Activated naive CD4-positive, alpha-beta T cell treated with anti-CD3 and anti-CD28 coated beads for 36 hours (primary cell): Measurements from ENCODE around the gene OR52J3. TPM values are rescaled to one million over a fixed set of nuclear protein-coding genes. Genes with fewer than 3 reads are reported as not detected.
A peak's percentile ranks its signal among the peaks of the same experiment; 100 is the strongest.

Source experiments
- CTCF ChIA-PET: fragments of 350-600 bp; sonication (Branson Sonifier 250); formaldehyde crosslinking; loops from one replicate; lab custom pipeline; 2021; ENCODE audit warnings: antibody characterized with exemption; lab: Charles Lee
- DNase-seq: peaks from one replicate; pipeline ENCODE4 v3.0.0-alpha.2; 2020
- H3K27ac Mint-ChIP-seq: one replicate; pipeline ENCODE4 v1.8.0; 2021; ENCODE audit warnings: mild to moderate bottlenecking, mixed read lengths
- H3K27me3 Mint-ChIP-seq: one replicate; pipeline ENCODE4 v1.8.0; 2021; ENCODE audit warnings: low read depth, mixed read lengths
- H3K36me3 Mint-ChIP-seq: one replicate; pipeline ENCODE4 v1.8.0; 2021; ENCODE audit warnings: low read depth, mixed read lengths
- H3K4me1 Mint-ChIP-seq: one replicate; pipeline ENCODE4 v1.8.0; 2021; ENCODE audit warnings: low read depth, mixed read lengths
- H3K4me3 Mint-ChIP-seq: one replicate; pipeline ENCODE4 v1.8.0; 2021; ENCODE audit warnings: mild to moderate bottlenecking, moderate library complexity, mixed read lengths
- H3K9me3 Mint-ChIP-seq: one replicate; pipeline ENCODE4 v1.8.0; 2021; ENCODE audit warnings: mixed read lengths
- intact Hi-C: fragments of 100-400 bp; cut with micrococcal nuclease; formaldehyde crosslinking; loops from one replicate; pipeline ENCODE4 v1.15.1; 2023
- total RNA-seq, 2 experiments: library from RNA; stranded (reverse); gene quantifications; one replicate each; pipeline ENCODE4 v1.2.3, GENCODE V29; 2021

The OR52J3 gene
- total RNA-seq, result not detected

DNA sequence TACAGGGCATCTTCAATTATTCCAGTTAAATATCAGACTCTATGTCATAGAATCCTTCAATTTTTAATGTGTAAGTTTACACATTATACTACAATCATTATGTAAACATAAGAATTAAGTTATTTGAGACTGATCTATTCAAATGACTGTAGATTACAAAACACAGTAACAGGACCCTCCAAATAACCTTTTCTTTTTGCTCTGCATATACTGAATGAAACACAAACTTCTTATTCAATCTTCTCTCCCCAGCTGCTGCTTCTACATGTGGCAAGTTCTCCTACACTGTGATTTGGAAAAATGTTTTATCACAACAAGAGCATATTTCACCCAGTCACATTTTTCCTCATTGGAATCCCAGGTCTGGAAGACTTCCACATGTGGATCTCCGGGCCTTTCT, at the start of gene OR52J3:
Gene OR52J3 (plus strand): TSS at position 301 of the 400 bp plus-strand sequence. CDS start 0 bp downstream, at position 301.
- intact Hi-C loops, result no loop called here
- Mint-ChIP-seq H3K36me3 (no peaks in the 10 kb centered on the region), H3K27ac (no peak within 1 kb of the TSS), H3K9me3 (no peaks in the 10 kb centered on the region), H3K4me1 (no peaks in the 10 kb centered on the region), H3K27me3 (peaks cover 2% of the 10 kb centered on the region), H3K4me3 (no peak within 1 kb of the TSS)
- no peak for DNase-seq
- CTCF ChIA-PET, result no interaction called here

DNA sequence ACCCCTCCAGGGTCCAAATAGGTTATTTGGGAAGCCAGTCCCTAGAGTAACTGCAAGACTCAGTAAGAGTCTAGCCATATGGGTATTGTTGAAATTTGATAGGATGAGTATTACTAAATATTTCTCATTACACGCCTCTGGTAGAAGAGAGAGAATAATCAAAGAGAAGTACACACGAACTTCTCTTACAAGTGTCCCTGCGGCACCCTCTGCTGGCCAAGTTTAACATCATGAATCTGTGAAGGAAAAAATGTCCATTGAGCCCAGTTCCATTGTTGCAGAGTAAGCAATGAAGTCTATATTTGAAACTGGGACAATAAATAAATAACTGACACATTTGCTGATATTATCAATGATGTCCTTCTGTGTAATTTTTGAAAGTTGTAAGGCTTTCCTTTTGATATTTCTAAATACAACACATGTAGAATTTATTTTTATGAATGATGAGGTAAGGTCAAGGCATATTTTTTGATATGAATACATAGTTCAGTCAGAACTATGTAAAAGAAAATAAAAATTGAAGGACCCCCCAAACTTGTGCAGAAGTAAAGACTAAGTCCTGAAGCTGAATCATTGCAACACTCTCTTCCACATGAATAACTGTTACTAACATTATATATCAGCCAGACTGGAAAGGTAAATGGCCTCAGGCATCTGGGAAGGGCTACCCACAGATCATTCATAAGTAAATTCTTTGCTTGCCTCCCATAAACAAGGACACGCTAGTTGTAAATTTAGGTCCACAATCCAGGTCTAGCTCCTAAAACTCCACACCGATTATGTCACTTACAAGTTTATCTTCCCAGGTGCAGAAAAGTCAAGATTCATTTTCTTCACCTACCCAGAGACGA, 41.7 kb upstream of the OR52J3 start:
- Mint-ChIP-seq H3K27me3 (peaks cover 13% of the 10 kb centered on the region), H3K4me3 (no peak overlapping the region), H3K36me3 (no peaks in the 10 kb centered on the region), H3K4me1 (no peaks in the 10 kb centered on the region), H3K27ac (no peak overlapping the region), H3K9me3 (no peaks in the 10 kb centered on the region)
- peak; percentile 62 for DNase-seq
- CTCF ChIA-PET, result interaction anchor here (0.5 to 1.2 kb wide), 3 partner anchors 9 to 368 kb away, joined by 3 to 5 read pairs (median 3); partner anchors contain the start of gene OR51D1
- intact Hi-C loops, result loop anchor here (1.0 to 2.0 kb wide), 3 partner anchors 367 to 817 kb away; partner anchors contain the start of gene OR51D1

DNA sequence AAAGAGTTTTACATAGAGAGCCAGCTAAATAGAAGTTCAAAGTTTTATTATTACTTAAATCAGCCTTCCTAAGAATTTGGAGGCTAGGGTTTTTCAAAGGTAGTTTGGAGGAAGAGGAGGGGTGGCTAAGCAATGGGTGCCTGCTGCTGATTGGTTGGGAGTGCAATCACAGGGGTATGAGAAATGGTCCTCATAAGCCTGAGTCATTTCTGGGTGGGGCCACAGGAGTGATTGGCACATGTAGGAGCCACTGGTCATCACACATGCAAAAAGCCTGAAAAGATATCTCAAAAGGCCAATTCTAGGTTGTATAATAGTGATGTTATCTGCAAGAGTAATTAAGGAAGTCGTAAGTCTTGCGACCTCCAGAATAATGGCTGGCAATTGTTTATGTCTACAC, 38.8 kb upstream of the OR52J3 start:
- no peaks in the 10 kb centered on the region for H3K4me1 Mint-ChIP-seq
- no peaks in the 10 kb centered on the region for H3K9me3 Mint-ChIP-seq
- peaks cover 12% of the 10 kb centered on the region for H3K27me3 Mint-ChIP-seq
- DNase-seq, result no peak
- H3K27ac Mint-ChIP-seq, result no peak overlapping the region
- CTCF ChIA-PET, result no interaction called here
- intact Hi-C loops, result no loop called here
- no peaks in the 10 kb centered on the region for H3K36me3 Mint-ChIP-seq
- H3K4me3 Mint-ChIP-seq, result no peak overlapping the region

DNA sequence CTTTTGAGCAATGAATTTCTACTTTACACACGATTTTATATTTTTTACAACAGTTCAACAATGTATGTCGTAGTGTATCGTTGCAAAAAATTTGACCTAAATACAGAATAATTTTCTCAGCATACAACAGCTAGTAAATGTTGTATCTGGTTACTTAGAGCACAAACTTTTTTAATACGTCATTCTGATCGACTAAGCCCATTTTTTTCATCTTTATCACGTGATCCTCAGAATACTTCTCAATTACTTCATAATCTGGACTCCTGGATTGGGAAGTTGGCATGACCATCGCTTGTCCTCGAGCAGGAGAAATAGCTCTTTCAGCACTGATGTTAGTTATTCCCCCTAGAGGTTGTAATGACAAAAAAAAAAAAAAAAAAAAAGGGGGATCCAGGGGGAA, 35.1 kb upstream of the OR52J3 start:
- H3K27me3 Mint-ChIP-seq, result no peaks in the 10 kb centered on the region
- CTCF ChIA-PET, result no interaction called here
- H3K9me3 Mint-ChIP-seq, result no peaks in the 10 kb centered on the region
- no peaks in the 10 kb centered on the region for H3K36me3 Mint-ChIP-seq
- DNase-seq, result no peak
- no peak overlapping the region for H3K27ac Mint-ChIP-seq
- H3K4me1 Mint-ChIP-seq, result no peaks in the 10 kb centered on the region
- intact Hi-C loops, result no loop called here
- H3K4me3 Mint-ChIP-seq, result no peak overlapping the region

DNA sequence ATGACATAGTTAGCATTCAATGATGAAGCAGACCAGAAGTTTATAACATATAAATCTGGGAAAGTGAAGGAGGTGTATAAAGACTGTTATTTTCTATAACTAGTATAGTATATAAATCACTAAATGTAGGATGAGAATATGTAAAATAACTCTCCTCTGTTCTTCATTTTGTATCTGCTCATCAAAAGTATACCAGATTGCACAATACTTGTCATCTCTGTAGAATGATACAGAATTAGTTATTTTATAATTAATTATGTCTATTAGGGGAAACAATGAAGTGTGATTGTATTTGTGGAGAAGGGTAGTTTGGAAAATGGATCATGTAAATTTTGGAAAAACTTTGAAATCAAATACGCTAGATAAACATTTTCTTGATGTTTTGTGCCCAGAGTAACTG, 33.3 kb upstream of the OR52J3 start:
- H3K36me3 Mint-ChIP-seq, result no peaks in the 10 kb centered on the region
- H3K4me1 Mint-ChIP-seq, result no peaks in the 10 kb centered on the region
- H3K9me3 Mint-ChIP-seq, result no peaks in the 10 kb centered on the region
- DNase-seq, result no peak
- no peak overlapping the region for H3K4me3 Mint-ChIP-seq
- H3K27me3 Mint-ChIP-seq, result no peaks in the 10 kb centered on the region
- CTCF ChIA-PET, result no interaction called here
- intact Hi-C loops, result no loop called here
- no peak overlapping the region for H3K27ac Mint-ChIP-seq

DNA sequence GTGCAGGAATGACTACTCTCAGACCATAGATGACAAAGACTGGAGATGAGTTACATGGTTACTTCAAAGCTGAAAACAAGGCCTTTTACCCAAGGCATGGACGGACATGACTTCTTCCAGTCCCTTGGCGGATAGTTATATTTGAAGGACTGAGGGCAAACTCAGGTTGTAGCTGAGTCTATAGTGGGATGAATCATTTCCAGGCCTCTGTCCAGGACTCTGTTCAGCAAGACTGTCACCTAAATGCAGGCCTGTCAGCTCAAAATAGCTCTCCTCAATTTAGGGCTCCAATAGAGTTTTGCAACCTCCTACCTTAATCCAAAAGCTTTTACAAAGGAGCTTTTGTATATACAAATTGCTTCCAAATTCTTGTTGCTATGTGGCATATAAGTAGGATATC, 24.3 kb upstream of the OR52J3 start:
- CTCF ChIA-PET, result no interaction called here
- no peak for DNase-seq
- H3K27me3 Mint-ChIP-seq, result peaks cover 4% of the 10 kb centered on the region
- H3K9me3 Mint-ChIP-seq, result peaks cover 12% of the 10 kb centered on the region
- no peaks in the 10 kb centered on the region for H3K36me3 Mint-ChIP-seq
- no peak overlapping the region for H3K27ac Mint-ChIP-seq
- no peak overlapping the region for H3K4me3 Mint-ChIP-seq
- no peaks in the 10 kb centered on the region for H3K4me1 Mint-ChIP-seq
- intact Hi-C loops, result no loop called here

DNA sequence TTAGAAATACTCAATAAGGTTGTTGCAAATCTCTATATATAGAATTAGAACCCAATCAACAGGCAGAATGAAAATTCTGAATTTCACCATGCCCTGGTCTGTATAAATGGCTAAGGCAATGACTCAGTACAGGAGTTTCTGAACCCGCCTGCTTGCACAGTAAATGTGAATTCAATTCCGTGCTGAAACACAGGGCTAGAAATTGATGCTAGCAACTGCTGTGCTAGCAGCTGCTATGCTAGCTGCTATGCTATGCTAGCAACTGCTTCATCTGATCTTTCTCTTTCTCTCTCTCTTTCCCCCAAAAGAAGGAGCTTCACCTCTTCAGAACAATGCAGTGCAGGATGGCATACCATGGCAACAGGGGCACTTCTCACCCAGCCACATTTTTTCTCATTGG, 9.7 kb upstream of the OR52J3 start:
- H3K4me3 Mint-ChIP-seq, result no peak overlapping the region
- DNase-seq, result no peak
- CTCF ChIA-PET, result no interaction called here
- H3K4me1 Mint-ChIP-seq, result no peaks in the 10 kb centered on the region
- H3K27me3 Mint-ChIP-seq, result no peaks in the 10 kb centered on the region
- H3K36me3 Mint-ChIP-seq, result no peaks in the 10 kb centered on the region
- intact Hi-C loops, result no loop called here
- H3K9me3 Mint-ChIP-seq, result no peaks in the 10 kb centered on the region
- no peak overlapping the region for H3K27ac Mint-ChIP-seq

DNA sequence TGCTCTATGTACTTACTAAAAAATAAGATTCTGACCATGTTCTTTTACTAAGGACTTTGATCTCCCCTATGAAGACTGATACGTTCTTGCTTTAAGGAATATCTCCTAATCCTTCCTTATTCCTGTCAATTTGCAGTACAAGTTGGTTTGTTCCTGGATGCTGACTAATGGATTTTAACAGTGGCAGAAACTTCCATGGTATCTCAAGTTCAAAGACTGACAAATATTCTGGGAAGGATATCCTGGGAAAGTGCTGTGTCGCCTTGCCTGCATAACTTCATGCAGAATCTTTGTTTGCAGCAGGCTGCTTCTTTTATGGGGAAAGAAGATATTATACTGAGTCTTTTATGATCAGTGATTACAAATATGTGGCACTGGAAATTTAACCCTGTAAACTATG, 8.4 kb upstream of the OR52J3 start:
- Mint-ChIP-seq H3K9me3 (no peaks in the 10 kb centered on the region), H3K27ac (no peak overlapping the region), H3K4me3 (no peak overlapping the region), H3K27me3 (no peaks in the 10 kb centered on the region), H3K4me1 (no peaks in the 10 kb centered on the region), H3K36me3 (no peaks in the 10 kb centered on the region)
- intact Hi-C loops, result no loop called here
- no peak for DNase-seq
- CTCF ChIA-PET, result interaction anchor here (0.7 kb wide), 1 partner anchor 9 kb away, joined by 3 read pairs; no protein-coding TSS in a partner anchor

DNA sequence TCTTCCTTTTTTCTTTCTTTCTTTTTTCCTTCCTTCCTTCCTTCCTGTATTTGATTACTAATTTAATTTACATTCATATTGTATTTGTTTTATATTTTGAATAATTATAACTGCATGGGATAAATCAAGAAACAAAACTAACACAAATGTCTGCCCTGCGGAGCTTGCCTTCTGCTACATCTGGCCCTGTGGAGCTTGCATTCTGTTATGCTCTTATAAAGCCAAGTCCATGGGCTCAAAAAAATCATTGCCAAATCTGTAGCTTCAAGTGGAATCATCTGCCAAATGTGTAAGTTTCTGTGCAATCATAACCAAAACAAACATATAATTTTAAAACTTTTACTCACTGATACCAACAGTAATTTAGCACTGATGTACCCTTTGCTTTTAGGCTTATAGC, 8.0 kb upstream of the OR52J3 start:
- H3K27ac Mint-ChIP-seq, result no peak overlapping the region
- H3K9me3 Mint-ChIP-seq, result no peaks in the 10 kb centered on the region
- no peak for DNase-seq
- intact Hi-C loops, result no loop called here
- H3K27me3 Mint-ChIP-seq, result no peaks in the 10 kb centered on the region
- no peaks in the 10 kb centered on the region for H3K4me1 Mint-ChIP-seq
- CTCF ChIA-PET, result interaction anchor here (0.7 kb wide), 1 partner anchor 9 kb away, joined by 3 read pairs; no protein-coding TSS in a partner anchor
- H3K4me3 Mint-ChIP-seq, result no peak overlapping the region
- H3K36me3 Mint-ChIP-seq, result no peaks in the 10 kb centered on the region

DNA sequence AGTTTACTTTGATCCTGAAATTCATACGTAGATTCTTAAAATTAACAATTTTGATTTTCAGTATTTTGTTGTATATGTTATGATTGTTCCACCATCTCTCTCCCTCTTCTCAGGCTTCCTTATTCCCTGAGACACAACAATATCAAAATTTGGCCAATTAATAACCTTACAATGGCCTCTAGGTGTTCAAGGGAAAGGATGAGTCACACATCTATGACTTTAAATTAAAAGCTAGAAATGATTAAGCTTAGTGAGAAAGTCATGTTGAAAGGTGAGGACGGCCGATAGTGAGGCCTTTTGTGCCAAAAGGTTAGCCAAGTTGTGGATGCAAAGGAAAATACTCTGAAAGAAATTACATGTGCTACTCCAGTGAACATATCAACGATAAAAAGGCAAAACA, 5.5 kb upstream of the OR52J3 start:
- Mint-ChIP-seq H3K36me3 (no peaks in the 10 kb centered on the region), H3K27ac (no peak overlapping the region), H3K4me1 (no peaks in the 10 kb centered on the region), H3K4me3 (no peak overlapping the region), H3K9me3 (no peaks in the 10 kb centered on the region), H3K27me3 (no peaks in the 10 kb centered on the region)
- intact Hi-C loops, result no loop called here
- no peak for DNase-seq
- CTCF ChIA-PET, result interaction anchor here (0.6 kb wide), 1 partner anchor 117 kb away, joined by 4 read pairs; no protein-coding TSS in a partner anchor

DNA sequence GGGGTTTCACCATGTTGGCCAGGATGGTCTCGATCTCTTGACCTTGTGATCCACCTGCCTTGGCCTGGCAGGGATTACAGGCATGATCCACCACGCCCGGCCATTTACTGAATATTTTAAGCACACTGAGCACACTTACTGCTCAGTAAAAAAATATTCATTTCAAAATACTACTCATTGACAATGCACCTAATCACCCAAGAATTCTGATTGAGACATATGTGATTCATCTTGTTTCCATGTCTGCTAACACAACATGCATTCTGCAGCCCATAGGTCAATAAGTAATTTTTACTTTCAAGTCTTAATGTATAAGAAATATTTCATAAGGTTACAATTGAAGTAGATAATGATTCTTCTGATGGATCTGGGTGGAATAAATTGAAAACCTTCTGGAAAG, 4.2 kb upstream of the OR52J3 start:
- no peak overlapping the region for H3K4me3 Mint-ChIP-seq
- no peaks in the 10 kb centered on the region for H3K36me3 Mint-ChIP-seq
- no peaks in the 10 kb centered on the region for H3K4me1 Mint-ChIP-seq
- no peak for DNase-seq
- CTCF ChIA-PET, result no interaction called here
- no peaks in the 10 kb centered on the region for H3K9me3 Mint-ChIP-seq
- intact Hi-C loops, result no loop called here
- H3K27ac Mint-ChIP-seq, result no peak overlapping the region
- H3K27me3 Mint-ChIP-seq, result peaks cover 1% of the 10 kb centered on the region

DNA sequence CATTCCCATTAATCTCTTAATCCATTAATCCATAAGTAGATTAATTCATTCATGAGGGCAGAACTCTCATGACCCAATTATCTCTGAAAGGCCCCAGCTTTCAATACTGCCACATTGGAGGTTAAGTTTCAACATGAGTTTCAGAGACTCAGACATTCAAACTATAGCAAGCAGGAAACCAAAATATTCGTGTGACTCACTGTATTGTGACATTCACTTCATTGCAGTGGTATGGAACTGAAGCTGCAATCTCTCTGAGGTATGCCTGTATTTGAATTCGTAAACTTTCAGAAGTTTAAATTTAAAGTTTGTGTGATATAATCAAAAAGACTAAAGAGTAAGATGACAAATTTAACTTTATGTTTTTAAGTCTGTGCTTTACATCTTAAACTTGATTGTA, 2.9 kb upstream of the OR52J3 start:
- CTCF ChIA-PET, result no interaction called here
- no peaks in the 10 kb centered on the region for H3K4me1 Mint-ChIP-seq

DNA sequence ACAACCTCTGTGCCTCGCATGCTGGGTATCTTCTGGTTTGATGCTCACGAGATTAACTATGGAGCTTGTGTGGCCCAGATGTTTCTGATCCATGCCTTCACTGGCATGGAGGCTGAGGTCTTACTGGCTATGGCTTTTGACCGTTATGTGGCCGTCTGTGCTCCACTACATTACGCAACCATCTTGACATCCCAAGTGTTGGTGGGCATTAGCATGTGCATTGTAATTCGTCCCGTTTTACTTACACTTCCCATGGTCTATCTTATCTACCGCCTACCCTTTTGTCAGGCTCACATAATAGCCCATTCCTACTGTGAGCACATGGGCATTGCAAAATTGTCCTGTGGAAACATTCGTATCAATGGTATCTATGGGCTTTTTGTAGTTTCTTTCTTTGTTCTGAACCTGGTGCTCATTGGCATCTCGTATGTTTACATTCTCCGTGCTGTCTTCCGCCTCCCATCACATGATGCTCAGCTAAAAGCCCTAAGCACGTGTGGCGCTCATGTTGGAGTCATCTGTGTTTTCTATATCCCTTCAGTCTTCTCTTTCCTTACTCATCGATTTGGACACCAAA, 516 bp downstream of the OR52J3 start:
- DNase-seq, result no peak
- H3K27ac Mint-ChIP-seq, result no peak overlapping the region
- intact Hi-C loops, result no loop called here
- peaks cover 2% of the 10 kb centered on the region for H3K27me3 Mint-ChIP-seq
- no peak overlapping the region for H3K4me3 Mint-ChIP-seq
- H3K9me3 Mint-ChIP-seq, result no peaks in the 10 kb centered on the region
- H3K36me3 Mint-ChIP-seq, result no peaks in the 10 kb centered on the region
- CTCF ChIA-PET, result interaction anchor here (0.6 kb wide), 1 partner anchor 8 kb away, joined by 3 read pairs; no protein-coding TSS in a partner anchor
- no peaks in the 10 kb centered on the region for H3K4me1 Mint-ChIP-seq

More for the DNA sequence above, 2.9 kb upstream of the OR52J3 start:
- DNase-seq, result no peak
- Mint-ChIP-seq H3K27me3 (peaks cover 2% of the 10 kb centered on the region), H3K27ac (no peak overlapping the region), H3K9me3 (no peaks in the 10 kb centered on the region), H3K36me3 (no peaks in the 10 kb centered on the region), H3K4me3 (no peak overlapping the region)
- intact Hi-C loops, result no loop called here
